Endothelial cell (in vitro differentiated cells): ENCODE results near the gene TYW1. TPM values are rescaled to one million over a fixed set of nuclear protein-coding genes. Genes with fewer than 3 reads are reported as not detected.
A peak's percentile ranks its signal among the peaks of the same experiment; 100 is the strongest.
"Not testable (repeated sequence)": the region's sequence is repeated elsewhere in the genome, so short reads cannot be mapped to it uniquely, and the experiment has no call there.

Experiments
- DNase-seq: peaks from one replicate; pipeline ENCODE4 v3.0.0; 2021; ENCODE audit warnings: low spot score
- H3K27ac Mint-ChIP-seq: one replicate; pipeline ENCODE4 v1.8.0; 2021; ENCODE audit warnings: mixed read lengths, inconsistent platforms; ENCODE audit not compliant: unreplicated experiment
- H3K27me3 Mint-ChIP-seq: one replicate; pipeline ENCODE4 v1.8.0; 2021; ENCODE audit warnings: mild to moderate bottlenecking, moderate library complexity, mixed read lengths, inconsistent platforms; ENCODE audit not compliant: unreplicated experiment
- H3K36me3 Mint-ChIP-seq: one replicate; pipeline ENCODE4 v1.8.0; 2021; ENCODE audit warnings: mild to moderate bottlenecking, low read depth, mixed read lengths, inconsistent platforms; ENCODE audit not compliant: unreplicated experiment
- H3K4me1 Mint-ChIP-seq: one replicate; pipeline ENCODE4 v1.8.0; 2021; ENCODE audit warnings: mild to moderate bottlenecking, mixed read lengths, inconsistent platforms; ENCODE audit not compliant: unreplicated experiment
- H3K4me3 Mint-ChIP-seq: one replicate; pipeline ENCODE4 v1.8.0; 2021; ENCODE audit warnings: mild to moderate bottlenecking, mixed read lengths, inconsistent platforms; ENCODE audit not compliant: unreplicated experiment
- H3K9me3 Mint-ChIP-seq: one replicate; pipeline ENCODE4 v1.8.0; 2021; ENCODE audit warnings: mixed read lengths, inconsistent platforms; ENCODE audit not compliant: unreplicated experiment
- total RNA-seq: library from RNA; stranded (reverse); fragmentation: NEBNext Ultra II Directional; extraction: Animal tissue kit (Norgen Biotek cat#: 25700); gene quantifications from one replicate; pipeline ENCODE4 v1.2.1, GENCODE V29; 2021; ENCODE audit not compliant: unreplicated experiment

TYW1 gene
- total RNA-seq, 1 donor from 2014 or later = 12.8 TPM

DNA sequence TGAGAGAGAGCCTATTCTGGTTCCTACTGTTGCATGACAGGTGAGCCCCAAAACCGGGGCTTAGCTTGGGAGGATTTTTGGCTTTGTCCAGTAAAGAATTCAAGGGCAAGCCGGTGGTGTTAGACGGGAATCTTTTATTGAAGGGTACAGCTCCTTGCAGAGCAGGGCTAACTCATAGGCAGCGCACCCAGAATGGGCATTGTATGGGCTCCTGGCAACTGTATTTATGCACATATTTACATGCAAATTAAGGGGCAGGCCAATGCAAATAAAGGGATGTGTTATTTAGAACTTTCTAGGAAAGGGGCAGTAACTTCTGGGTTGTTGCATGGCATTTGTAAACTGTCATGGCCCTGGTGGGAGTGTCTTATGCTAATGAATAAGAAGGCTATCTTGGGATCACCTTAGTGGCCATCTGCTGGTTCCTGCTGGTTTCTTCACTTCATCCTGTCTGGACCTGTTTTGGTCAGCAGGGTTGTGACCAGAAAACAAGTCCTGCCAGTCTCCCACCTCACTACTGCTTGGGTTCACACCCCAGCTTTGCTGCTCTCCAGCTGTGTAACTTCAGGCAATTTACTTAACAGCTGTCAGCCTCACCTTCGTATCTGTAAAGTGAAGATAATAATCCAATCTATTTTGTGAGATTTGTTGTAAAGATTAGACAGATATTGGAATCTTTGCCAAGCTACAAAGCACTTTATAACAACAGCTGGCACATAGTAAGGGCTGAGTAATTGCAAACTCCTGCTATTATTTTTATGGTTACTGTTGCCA is 182.5 kb downstream of the TYW1 start:
- DNase-seq, H3K9me3 Mint-ChIP-seq, H3K4me1 Mint-ChIP-seq, H3K27ac Mint-ChIP-seq, H3K36me3 Mint-ChIP-seq, H3K27me3 Mint-ChIP-seq, H3K4me3 Mint-ChIP-seq: not testable (repeated sequence)

- H3K36me3 Mint-ChIP-seq, H3K27me3 Mint-ChIP-seq, H3K9me3 Mint-ChIP-seq, H3K27ac Mint-ChIP-seq, H3K4me3 Mint-ChIP-seq, H3K4me1 Mint-ChIP-seq, DNase-seq: not testable (repeated sequence)
Observed at GRCh38 chr7:67182956-67183750, 186.5 kb downstream of the TYW1 start.

DNA sequence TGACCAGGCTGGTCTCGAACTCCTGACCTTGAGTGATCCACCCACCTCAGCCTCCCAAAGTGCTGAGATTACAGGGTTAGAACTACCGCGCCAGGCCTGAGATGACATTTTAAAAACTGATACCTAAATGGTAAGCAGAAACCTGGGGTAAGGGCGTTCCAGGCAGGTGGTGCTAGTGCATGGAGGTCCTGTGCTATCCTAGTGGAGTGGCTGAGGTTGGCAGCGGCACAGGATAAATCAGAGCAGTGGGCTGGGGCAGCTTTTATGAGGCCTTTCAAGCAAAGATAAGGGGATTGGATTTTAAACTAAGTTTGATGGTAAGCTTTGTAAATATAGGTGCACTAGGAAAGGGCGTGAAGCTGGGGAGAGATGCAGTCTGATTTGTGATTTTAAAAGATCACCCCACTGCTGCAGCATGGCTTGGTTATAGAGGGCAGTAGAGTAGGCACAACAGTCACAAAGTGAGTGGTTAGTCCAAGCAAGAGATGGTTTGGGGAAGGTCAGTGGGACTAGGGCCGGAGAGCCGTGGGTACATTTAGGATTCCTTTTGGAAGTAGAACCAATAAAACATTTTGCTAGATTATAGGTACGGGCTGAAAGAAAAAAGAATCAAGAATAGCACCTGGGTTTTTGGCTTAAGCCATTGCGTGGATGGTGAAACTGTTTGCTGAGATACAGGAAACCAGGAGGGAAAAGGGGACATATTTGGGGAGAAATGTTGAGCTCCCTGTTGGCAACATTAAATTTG is 188.5 kb downstream of the TYW1 start:
- DNase-seq, H3K36me3 Mint-ChIP-seq, H3K27ac Mint-ChIP-seq, H3K4me3 Mint-ChIP-seq, H3K27me3 Mint-ChIP-seq, H3K9me3 Mint-ChIP-seq, H3K4me1 Mint-ChIP-seq: not testable (repeated sequence)

- H3K9me3 Mint-ChIP-seq, H3K4me1 Mint-ChIP-seq, H3K27me3 Mint-ChIP-seq, H3K4me3 Mint-ChIP-seq, DNase-seq, H3K27ac Mint-ChIP-seq, H3K36me3 Mint-ChIP-seq: not testable (repeated sequence)
Observed at GRCh38 chr7:67185660-67186129, 189.1 kb downstream of the TYW1 start.

GRCh38 chr7:67189160-67189559 is 192.5 kb downstream of the TYW1 start:
- H3K4me3 Mint-ChIP-seq, H3K36me3 Mint-ChIP-seq, DNase-seq, H3K9me3 Mint-ChIP-seq, H3K27me3 Mint-ChIP-seq, H3K27ac Mint-ChIP-seq: not testable (repeated sequence)
- H3K4me1 Mint-ChIP-seq = peaks cover 16% of the 10 kb centered on the region

DNA sequence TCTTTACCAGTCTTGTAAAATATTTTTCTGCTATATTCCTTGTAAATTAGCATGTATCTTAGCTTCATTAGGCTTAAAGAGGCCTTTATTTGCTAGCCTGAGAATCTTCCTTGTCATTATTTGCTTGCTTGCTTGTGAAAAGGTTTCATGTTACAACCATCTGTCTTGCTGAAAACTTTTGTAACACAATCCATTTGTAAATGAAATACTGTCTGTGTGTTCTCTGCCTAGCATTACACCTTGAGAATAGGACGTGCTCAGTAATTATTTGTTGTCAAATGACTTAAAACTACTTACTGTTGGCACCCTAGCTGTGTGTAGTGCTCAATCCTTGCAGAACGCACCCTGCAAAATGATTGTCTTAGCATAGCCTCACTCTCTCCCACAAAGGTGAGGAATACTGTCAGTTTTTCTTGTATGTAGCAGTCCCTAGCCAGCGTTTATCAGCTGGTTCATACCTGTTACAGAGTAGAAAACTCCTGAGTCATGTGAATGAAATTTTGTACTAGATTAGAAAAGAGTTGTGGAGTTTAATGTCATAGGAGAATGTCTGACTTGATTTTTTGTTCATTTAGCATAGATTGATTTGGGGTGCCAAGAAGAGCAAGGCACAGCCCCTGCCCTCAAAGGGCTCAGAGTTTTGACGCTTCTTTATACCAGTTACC is 193.3 kb downstream of the TYW1 start:
- H3K9me3 Mint-ChIP-seq, DNase-seq, H3K36me3 Mint-ChIP-seq, H3K27me3 Mint-ChIP-seq, H3K4me3 Mint-ChIP-seq, H3K27ac Mint-ChIP-seq: not testable (repeated sequence)
- peaks cover 16% of the 10 kb centered on the region for H3K4me1 Mint-ChIP-seq

GRCh38 chr7:67191002-67191720 is 194.5 kb downstream of the TYW1 start:
- peak overlapping the region; percentile 51 for H3K4me3 Mint-ChIP-seq
- H3K27ac Mint-ChIP-seq = peak overlapping the region; percentile 48
- H3K4me1 Mint-ChIP-seq = peaks cover 16% of the 10 kb centered on the region
- not testable (repeated sequence) for H3K27me3 Mint-ChIP-seq, DNase-seq, H3K9me3 Mint-ChIP-seq, H3K36me3 Mint-ChIP-seq

- not testable (repeated sequence) for DNase-seq, H3K9me3 Mint-ChIP-seq, H3K36me3 Mint-ChIP-seq, H3K4me3 Mint-ChIP-seq, H3K27me3 Mint-ChIP-seq, H3K27ac Mint-ChIP-seq
- peaks cover 16% of the 10 kb centered on the region for H3K4me1 Mint-ChIP-seq
Observed at GRCh38 chr7:67192123-67192702, 195.6 kb downstream of the TYW1 start.

DNA sequence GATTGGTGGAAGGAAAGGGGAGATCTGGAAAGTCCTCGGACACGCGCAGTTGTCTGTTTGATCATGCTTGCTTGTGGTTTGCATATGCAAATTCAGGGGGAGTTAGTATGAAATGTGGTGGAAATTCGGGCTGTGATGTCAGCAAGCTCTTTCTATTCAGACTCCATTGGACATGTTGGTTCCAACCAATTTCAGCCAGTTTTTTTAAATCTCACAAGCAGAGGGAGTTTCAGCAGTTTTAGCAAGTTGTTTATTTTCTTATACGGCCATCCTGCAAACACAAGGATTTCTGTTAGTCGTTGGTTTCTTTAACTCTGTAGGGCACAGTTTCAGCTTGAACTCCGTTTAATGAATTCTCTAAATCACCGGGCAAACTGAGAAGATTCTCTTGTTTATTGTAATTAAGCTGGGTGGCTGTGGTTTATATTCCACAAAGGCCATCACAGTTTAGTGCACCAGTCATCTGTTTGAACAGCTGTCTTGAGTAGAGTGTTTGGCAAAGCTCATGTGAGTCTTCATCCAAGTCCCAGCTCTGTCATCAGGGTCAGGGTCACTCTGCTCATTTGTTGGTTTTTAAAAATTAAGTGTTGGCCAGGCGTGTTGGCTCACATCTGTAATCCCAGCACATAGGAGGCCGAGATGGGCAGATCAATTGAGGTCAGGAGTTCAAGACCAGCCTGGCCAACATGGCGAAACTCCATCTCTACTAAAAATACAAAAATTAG is 196.4 kb downstream of the TYW1 start:
- H3K4me3 Mint-ChIP-seq, H3K36me3 Mint-ChIP-seq, H3K9me3 Mint-ChIP-seq, H3K27me3 Mint-ChIP-seq, H3K27ac Mint-ChIP-seq, DNase-seq: not testable (repeated sequence)
- peaks cover 16% of the 10 kb centered on the region for H3K4me1 Mint-ChIP-seq

DNA sequence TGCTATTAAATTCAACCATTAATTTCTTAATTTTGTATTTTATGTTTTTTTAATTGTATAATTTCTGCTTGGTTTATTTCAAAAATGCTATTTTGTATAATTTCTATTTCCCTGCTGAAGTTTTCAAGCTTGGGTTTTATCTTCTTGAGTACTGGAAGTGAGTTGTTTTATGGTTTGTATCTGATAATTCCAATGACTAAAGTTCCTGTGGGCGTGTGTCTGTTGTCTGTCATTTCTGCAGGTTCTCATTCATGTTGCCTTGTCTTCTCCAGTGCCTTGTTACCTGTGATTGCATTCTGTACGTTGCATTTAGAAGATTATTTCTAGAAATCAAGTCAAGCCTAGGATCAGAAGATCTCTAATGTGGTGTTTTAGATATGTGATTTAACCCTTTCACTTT is 199.5 kb downstream of the TYW1 start:
- H3K9me3 Mint-ChIP-seq, H3K27ac Mint-ChIP-seq, H3K27me3 Mint-ChIP-seq, H3K4me3 Mint-ChIP-seq, H3K4me1 Mint-ChIP-seq, DNase-seq: not testable (repeated sequence)
- H3K36me3 Mint-ChIP-seq = peaks cover 15% of the 10 kb centered on the region
